Measurements from ENCODE around the gene SH2D4B. TPM values are rescaled to one million over a fixed set of nuclear protein-coding genes. Genes with fewer than 3 reads are reported as not detected.

Gene SH2D4B
- polyA plus RNA-seq, 1 experiment = not detected

- CTCF ChIA-PET = interaction anchor here (1.2 to 1.4 kb wide), 2 partner anchors 20 to 137 kb away, joined by 4 to 6 read pairs; no protein-coding TSS in a partner anchor
- no peak for TF ChIP-seq CTCF (IDR thresholded peaks at IDR 0.05; ENCODE audit: insufficient read depth, low read depth, low read length)
- Histone ChIP-seq H3K27me3 (ENCODE audit: control insufficient read depth, insufficient read depth, low read length) (no peaks in the 10 kb centered on the region), H3K4me3 (ENCODE audit: low read depth, low read length) (no peak overlapping the region), H3K36me3 (ENCODE audit: control insufficient read depth, insufficient read depth, low read length) (no peaks in the 10 kb centered on the region)
- no peak for DNase-seq (ENCODE audit: low read depth)
- POLR2A ChIA-PET = no interaction called here
Measured at GRCh38 chr10:80526218-80526617, 11.5 kb upstream of the SH2D4B start.

DNA sequence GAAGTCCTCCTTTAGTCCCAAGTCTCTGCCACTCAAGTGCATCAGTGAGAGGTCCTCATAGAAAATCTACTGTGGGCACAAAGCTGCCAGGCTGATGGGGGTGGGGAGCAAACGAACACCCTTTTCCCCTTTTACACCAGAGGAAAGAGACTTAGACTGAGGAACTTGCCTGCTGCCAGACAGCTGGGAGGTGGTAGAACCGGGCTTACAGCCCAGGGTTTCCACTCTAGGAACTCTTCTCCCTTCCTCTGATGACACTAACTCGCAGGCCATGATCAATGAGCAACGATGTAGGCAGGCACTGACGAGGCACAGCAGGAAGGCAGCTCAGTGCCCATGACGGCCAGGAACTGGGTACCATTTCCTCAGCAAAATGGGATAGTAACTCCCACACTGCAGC is 11.0 kb upstream of the SH2D4B start:
- no peak for DNase-seq (ENCODE audit: low read depth)
- TF ChIP-seq CTCF (IDR thresholded peaks at IDR 0.05; ENCODE audit: insufficient read depth, low read depth, low read length) = no peak
- no peak overlapping the region for H3K4me3 ChIP-seq (ENCODE audit: low read depth, low read length)
- ChIA-PET POLR2A (no interaction called here), CTCF (interaction anchor here (1.2 to 1.4 kb wide), 2 partner anchors 21 to 136 kb away, joined by 4 to 6 read pairs; no protein-coding TSS in a partner anchor)
- no peaks in the 10 kb centered on the region for H3K36me3 ChIP-seq (ENCODE audit: control insufficient read depth, insufficient read depth, low read length)
- H3K27me3 ChIP-seq (ENCODE audit: control insufficient read depth, insufficient read depth, low read length) = no peaks in the 10 kb centered on the region

DNA sequence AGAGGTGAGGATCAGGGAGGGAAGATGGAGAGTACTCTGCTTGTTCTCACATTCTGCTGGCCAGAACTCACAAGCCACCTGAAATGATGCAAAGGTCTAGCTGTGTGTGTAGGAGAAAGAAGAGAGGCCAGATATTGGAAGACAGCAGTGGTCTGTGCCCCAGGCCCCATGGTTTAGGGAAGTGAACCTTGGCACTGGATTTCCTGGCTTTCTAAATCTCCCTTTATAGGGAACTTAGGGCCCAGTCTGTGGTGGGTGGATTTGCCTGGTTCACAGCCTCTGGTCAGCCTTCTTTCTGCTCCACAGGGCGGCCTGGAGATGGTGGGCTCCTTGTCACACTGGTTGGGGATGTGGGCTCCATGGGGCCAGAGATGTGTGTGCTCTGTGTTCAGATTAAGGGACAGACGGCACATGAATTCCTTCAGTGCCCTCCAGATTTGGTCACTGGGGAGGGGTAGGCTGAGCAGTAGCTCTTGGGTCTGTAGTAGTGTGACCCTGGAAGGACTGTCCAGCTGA is 9.5 kb upstream of the SH2D4B start:
- ChIA-PET CTCF (interaction anchor here (2.2 kb wide), 1 partner anchor 84 kb away, joined by 7 read pairs; no protein-coding TSS in a partner anchor), POLR2A (no interaction called here)
- Histone ChIP-seq H3K4me3 (ENCODE audit: low read depth, low read length) (no peak overlapping the region), H3K36me3 (ENCODE audit: control insufficient read depth, insufficient read depth, low read length) (no peaks in the 10 kb centered on the region), H3K27me3 (ENCODE audit: control insufficient read depth, insufficient read depth, low read length) (no peaks in the 10 kb centered on the region)
- DNase-seq (ENCODE audit: low read depth) = no peak
- no peak for TF ChIP-seq CTCF (IDR thresholded peaks at IDR 0.05; ENCODE audit: insufficient read depth, low read depth, low read length)

DNA sequence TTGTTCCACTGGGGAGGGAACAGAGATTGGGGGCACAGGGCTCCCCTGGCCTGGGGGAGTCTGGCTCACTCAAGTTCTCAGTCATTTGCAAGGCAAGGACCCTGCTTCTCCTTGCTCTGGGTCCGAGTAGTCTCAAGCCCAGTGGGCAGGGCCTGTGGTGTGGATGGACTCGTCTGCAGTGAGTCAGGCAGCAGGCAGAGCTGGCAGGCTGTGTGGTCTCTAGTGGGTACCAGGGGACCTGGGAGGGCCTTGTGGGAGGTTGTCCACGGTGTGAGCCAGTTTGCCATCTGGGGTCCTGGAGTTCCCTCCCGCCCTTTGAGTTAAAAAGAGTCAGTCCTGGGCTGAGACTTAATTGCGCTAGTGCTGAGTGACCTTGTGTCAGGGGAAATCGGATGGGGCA is 8.8 kb upstream of the SH2D4B start:
- no peak for DNase-seq (ENCODE audit: low read depth)

GRCh38 chr10:80529604-80530003 is 8.1 kb upstream of the SH2D4B start:
- Histone ChIP-seq H3K36me3 (ENCODE audit: control insufficient read depth, insufficient read depth, low read length) (no peaks in the 10 kb centered on the region), H3K27me3 (ENCODE audit: control insufficient read depth, insufficient read depth, low read length) (no peaks in the 10 kb centered on the region), H3K4me3 (ENCODE audit: low read depth, low read length) (no peak overlapping the region)
- no peak for DNase-seq (ENCODE audit: low read depth)
- CTCF ChIA-PET = no interaction called here
- POLR2A ChIA-PET = no interaction called here
- TF ChIP-seq CTCF (IDR thresholded peaks at IDR 0.05; ENCODE audit: insufficient read depth, low read depth, low read length) = no peak

More for the DNA sequence above, 8.8 kb upstream of the SH2D4B start:
- no peaks in the 10 kb centered on the region for H3K36me3 ChIP-seq (ENCODE audit: control insufficient read depth, insufficient read depth, low read length)
- no peaks in the 10 kb centered on the region for H3K27me3 ChIP-seq (ENCODE audit: control insufficient read depth, insufficient read depth, low read length)
- no peak for TF ChIP-seq CTCF (IDR thresholded peaks at IDR 0.05; ENCODE audit: insufficient read depth, low read depth, low read length)
- CTCF ChIA-PET = interaction anchor here (2.2 kb wide), 1 partner anchor 84 kb away, joined by 7 read pairs; no protein-coding TSS in a partner anchor
- POLR2A ChIA-PET = no interaction called here
- H3K4me3 ChIP-seq (ENCODE audit: low read depth, low read length) = no peak overlapping the region

Data from BJ (cell line).